Activated CD4-positive, alpha-beta memory T cell treated with anti-CD3 and anti-CD28 coated beads for 36 hours (primary cell): Measurements from ENCODE around the gene ITK. TPM values are rescaled to one million over a fixed set of nuclear protein-coding genes. Genes with fewer than 3 reads are reported as not detected.

ENCODE experiments used
- CTCF ChIA-PET: fragments of 350-600 bp; sonication (Branson Sonifier 250); formaldehyde crosslinking; loops from one replicate; lab custom pipeline; 2021; ENCODE audit warnings: antibody characterized with exemption, inconsistent platforms; lab: Charles Lee
- POLR2A ChIA-PET: fragments of 350-600 bp; sonication (Branson Sonifier 250); formaldehyde crosslinking; loops from one replicate; lab custom pipeline; 2021; ENCODE audit warnings: antibody characterized with exemption; lab: Charles Lee
- DNase-seq: peaks from one replicate; pipeline ENCODE4 v3.0.0-alpha.2; 2020
- H3K27ac Mint-ChIP-seq: one replicate; pipeline ENCODE4 v1.8.0; 2021; ENCODE audit warnings: mixed read lengths
- H3K27me3 Mint-ChIP-seq: one replicate; pipeline ENCODE4 v1.8.0; 2021; ENCODE audit warnings: mixed read lengths
- H3K36me3 Mint-ChIP-seq: one replicate; pipeline ENCODE4 v1.8.0; 2021; ENCODE audit warnings: mixed read lengths
- H3K4me1 Mint-ChIP-seq: one replicate; pipeline ENCODE4 v1.8.0; 2021; ENCODE audit warnings: low read depth, mixed read lengths
- H3K4me3 Mint-ChIP-seq: one replicate; pipeline ENCODE4 v1.8.0; 2021; ENCODE audit warnings: mild to moderate bottlenecking, mixed read lengths
- H3K9me3 Mint-ChIP-seq: one replicate; pipeline ENCODE4 v1.8.0; 2021; ENCODE audit warnings: mixed read lengths
- intact Hi-C: fragments of 100-400 bp; cut with micrococcal nuclease; formaldehyde crosslinking; loops from one replicate; pipeline ENCODE4 v1.15.1; 2023
- total RNA-seq, 2 experiments: library from RNA; stranded (reverse); gene quantifications; one replicate each; pipeline ENCODE4 v1.2.3, GENCODE V29; 2021

The ITK gene
- total RNA-seq, 2 experiments from 2014 or later = 236 to 240 TPM

GRCh38 chr5:157290156-157290980 lies 109.7 kb downstream of the ITK start:
- peaks cover 66% of the 10 kb centered on the region for H3K36me3 Mint-ChIP-seq
- DNase-seq = no peak
- H3K27ac Mint-ChIP-seq = peak overlapping the region; percentile 72
- H3K4me1 Mint-ChIP-seq = peaks cover 71% of the 10 kb centered on the region
- CTCF ChIA-PET = no interaction called here
- no peak overlapping the region for H3K4me3 Mint-ChIP-seq
- H3K9me3 Mint-ChIP-seq = no peaks in the 10 kb centered on the region
- POLR2A ChIA-PET = interaction anchor here (1.0 to 1.2 kb wide), 3 partner anchors 17 to 21 kb away, joined by 3 read pairs; no protein-coding TSS in a partner anchor
- intact Hi-C loops = loop anchor here (1.0 kb wide), 1 partner anchor 8 kb away; no protein-coding TSS in a partner anchor
- H3K27me3 Mint-ChIP-seq = no peaks in the 10 kb centered on the region

GRCh38 chr5:157290981-157291711 lies 110.5 kb downstream of the ITK start:
- CTCF ChIA-PET = no interaction called here
- no peaks in the 10 kb centered on the region for H3K27me3 Mint-ChIP-seq
- POLR2A ChIA-PET = interaction anchor here (1.0 to 1.2 kb wide), 2 partner anchors 18 to 19 kb away, joined by 3 read pairs; no protein-coding TSS in a partner anchor
- no peaks in the 10 kb centered on the region for H3K9me3 Mint-ChIP-seq
- peaks cover 70% of the 10 kb centered on the region for H3K4me1 Mint-ChIP-seq
- intact Hi-C loops = loop anchor here (1.0 kb wide), 1 partner anchor 9 kb away; no protein-coding TSS in a partner anchor
- H3K36me3 Mint-ChIP-seq = peaks cover 67% of the 10 kb centered on the region
- H3K4me3 Mint-ChIP-seq = no peak overlapping the region
- peak overlapping the region; percentile 72 for H3K27ac Mint-ChIP-seq
- DNase-seq = peak; percentile 58

- peaks cover 65% of the 10 kb centered on the region for H3K4me1 Mint-ChIP-seq
- intact Hi-C loops = no loop called here
- no peaks in the 10 kb centered on the region for H3K9me3 Mint-ChIP-seq
- H3K27ac Mint-ChIP-seq = peak overlapping the region; percentile 26
- no peak for DNase-seq
- H3K27me3 Mint-ChIP-seq = no peaks in the 10 kb centered on the region
- no peak overlapping the region for H3K4me3 Mint-ChIP-seq
- ChIA-PET POLR2A (no interaction called here), CTCF (no interaction called here)
- peaks cover 69% of the 10 kb centered on the region for H3K36me3 Mint-ChIP-seq
Measured at GRCh38 chr5:157292599-157292998, 112.0 kb downstream of the ITK start.

GRCh38 chr5:157294407-157295091 lies 113.9 kb downstream of the ITK start:
- DNase-seq = no peak
- CTCF ChIA-PET = interaction anchor here (1.2 to 1.3 kb wide), 2 partner anchors 18 to 145 kb away, joined by 4 read pairs; no protein-coding TSS in a partner anchor
- intact Hi-C loops = no loop called here

GRCh38 chr5:157295247-157295646 lies 114.6 kb downstream of the ITK start:
- intact Hi-C loops = no loop called here

More at GRCh38 chr5:157294407-157295091, 113.9 kb downstream of the ITK start:
- no peaks in the 10 kb centered on the region for H3K27me3 Mint-ChIP-seq
- no peaks in the 10 kb centered on the region for H3K9me3 Mint-ChIP-seq
- POLR2A ChIA-PET = no interaction called here
- H3K36me3 Mint-ChIP-seq = peaks cover 71% of the 10 kb centered on the region
- no peak overlapping the region for H3K4me3 Mint-ChIP-seq
- H3K4me1 Mint-ChIP-seq = peaks cover 48% of the 10 kb centered on the region
- peak overlapping the region; percentile 20 for H3K27ac Mint-ChIP-seq

GRCh38 chr5:157300564-157300963 lies 119.9 kb downstream of the ITK start:
- peaks cover 40% of the 10 kb centered on the region for H3K4me1 Mint-ChIP-seq
- no peak overlapping the region for H3K4me3 Mint-ChIP-seq
- no peak overlapping the region for H3K27ac Mint-ChIP-seq
- H3K9me3 Mint-ChIP-seq = no peaks in the 10 kb centered on the region
- intact Hi-C loops = no loop called here
- ChIA-PET POLR2A (interaction anchor here (1.2 kb wide), 1 partner anchor 32 kb away, joined by 3 read pairs; no protein-coding TSS in a partner anchor), CTCF (interaction anchor here (1.0 kb wide), 2 partner anchors 12 to 28 kb away, joined by 3 to 4 read pairs; no protein-coding TSS in a partner anchor)
- H3K27me3 Mint-ChIP-seq = no peaks in the 10 kb centered on the region
- no peak for DNase-seq
- H3K36me3 Mint-ChIP-seq = peaks cover 61% of the 10 kb centered on the region

More at GRCh38 chr5:157295247-157295646, 114.6 kb downstream of the ITK start:
- Mint-ChIP-seq H3K27me3 (no peaks in the 10 kb centered on the region), H3K27ac (peak overlapping the region; percentile 63), H3K4me1 (peaks cover 42% of the 10 kb centered on the region), H3K4me3 (no peak overlapping the region), H3K36me3 (peaks cover 69% of the 10 kb centered on the region), H3K9me3 (no peaks in the 10 kb centered on the region)
- CTCF ChIA-PET = interaction anchor here (1.3 kb wide), 1 partner anchor 146 kb away, joined by 4 read pairs; no protein-coding TSS in a partner anchor
- DNase-seq = no peak
- POLR2A ChIA-PET = no interaction called here

- POLR2A ChIA-PET = interaction anchor here (1.2 kb wide), 1 partner anchor 33 kb away, joined by 3 read pairs; no protein-coding TSS in a partner anchor
Measured at GRCh38 chr5:157301066-157301465, 120.4 kb downstream of the ITK start.

GRCh38 chr5:157303023-157303422 lies 122.4 kb downstream of the ITK start:
- Mint-ChIP-seq H3K27ac (peak overlapping the region; percentile 73), H3K36me3 (peaks cover 65% of the 10 kb centered on the region), H3K4me3 (no peak overlapping the region), H3K9me3 (no peaks in the 10 kb centered on the region), H3K4me1 (peaks cover 63% of the 10 kb centered on the region), H3K27me3 (no peaks in the 10 kb centered on the region)
- intact Hi-C loops = no loop called here
- no peak for DNase-seq
- POLR2A ChIA-PET = interaction anchor here (1.0 to 1.6 kb wide), 2 partner anchors 15 to 31 kb away, joined by 3 to 4 read pairs; no protein-coding TSS in a partner anchor
- CTCF ChIA-PET = interaction anchor here (0.9 to 2.1 kb wide), 9 partner anchors 10 to 154 kb away, joined by 4 to 11 read pairs (median 8); no protein-coding TSS in a partner anchor

More at GRCh38 chr5:157301066-157301465, 120.4 kb downstream of the ITK start:
- no peak for DNase-seq
- Mint-ChIP-seq H3K9me3 (no peaks in the 10 kb centered on the region), H3K27ac (peak overlapping the region; percentile 71), H3K27me3 (no peaks in the 10 kb centered on the region), H3K36me3 (peaks cover 62% of the 10 kb centered on the region), H3K4me3 (no peak overlapping the region), H3K4me1 (peaks cover 43% of the 10 kb centered on the region)
- CTCF ChIA-PET = interaction anchor here (1.0 to 1.3 kb wide), 2 partner anchors 12 to 27 kb away, joined by 3 to 7 read pairs; no protein-coding TSS in a partner anchor
- intact Hi-C loops = no loop called here

GRCh38 chr5:157303667-157304327 lies 123.2 kb downstream of the ITK start:
- POLR2A ChIA-PET = interaction anchor here (1.0 to 1.6 kb wide), 2 partner anchors 14 to 32 kb away, joined by 3 to 4 read pairs; no protein-coding TSS in a partner anchor
- Mint-ChIP-seq H3K9me3 (no peaks in the 10 kb centered on the region), H3K4me3 (no peak overlapping the region), H3K27ac (peak overlapping the region; percentile 73), H3K36me3 (peaks cover 65% of the 10 kb centered on the region), H3K27me3 (no peaks in the 10 kb centered on the region), H3K4me1 (peaks cover 71% of the 10 kb centered on the region)
- DNase-seq = peak; percentile 74
- CTCF ChIA-PET = interaction anchor here (0.7 to 2.1 kb wide), 16 partner anchors 9 to 440 kb away, joined by 3 to 11 read pairs (median 7); partner anchors contain the start of gene LSM11
- intact Hi-C loops = no loop called here
